ENCODE results near the gene MRPL4.

GRCh38 chr19:10227026-10227971 is 24.7 kb upstream of the MRPL4 start:
- TF ChIP-seq CTCF (IDR thresholded peaks at IDR 0.05) = peak in 1 of 4 experiments; percentile 11
- no peak for TF ChIP-seq POLR2AphosphoS5 (IDR thresholded peaks at IDR 0.05)
- TF ChIP-seq POLR2A (IDR thresholded peaks at IDR 0.05) = peak in 1 of 2 donors; percentile 8
